Neutrophil (primary cell): ENCODE measurements around the gene ANK3.

Source experiments
- H3K27ac ChIP-seq: fragments of 200-600 bp; sonication (generic); 2 replicates; pipeline ENCODE4 v1.5.1; 2016; ENCODE audit warnings: mild to moderate bottlenecking, moderate library complexity
- H3K27me3 ChIP-seq: fragments of 200-600 bp; sonication (generic); 2 replicates; pipeline ENCODE4 v1.6.0; 2016; ENCODE audit warnings: mild to moderate bottlenecking
- H3K36me3 ChIP-seq: fragments of 200-600 bp; sonication (generic); 2 replicates; pipeline ENCODE4 v1.5.1; 2017
- H3K4me1 ChIP-seq, 2 experiments: fragments of 200-600 bp in 1 of 2; sonication (generic) in 1 of 2; 1 replicate in 1 of 2; 2 replicates in 1 of 2; pipeline versions ENCODE4 v1.5.1 to v1.6.1; 2013 to 2016; ENCODE audit warnings: low read depth in 1 of 2, low read length in 1 of 2, mild to moderate bottlenecking in 1 of 2, moderate library complexity in 1 of 2; ENCODE audit not compliant: control insufficient read depth in 1 of 2, insufficient read depth in 1 of 2
- H3K4me3 ChIP-seq, 2 experiments: fragments of 200-600 bp in 1 of 2; sonication (generic) in 1 of 2; 1 replicate in 1 of 2; 2 replicates in 1 of 2; pipeline ENCODE4 v1.5.1; 2013 to 2016; ENCODE audit warnings: low read depth in 1 of 2, low read length in 1 of 2, mild to moderate bottlenecking in 1 of 2, moderate library complexity in 1 of 2
- H3K9me3 ChIP-seq: fragments of 200-600 bp; sonication (generic); 2 replicates; pipeline ENCODE4 v1.5.1; 2016
- TF ChIP-seq, protein P1 (sequence below): fragments of 200-600 bp; sonication (generic); IDR thresholded peaks from 2 replicates; pipeline ENCODE4 v1.5.1; 2016; ENCODE audit warnings: antibody characterized with exemption

ANK3 gene

DNA sequence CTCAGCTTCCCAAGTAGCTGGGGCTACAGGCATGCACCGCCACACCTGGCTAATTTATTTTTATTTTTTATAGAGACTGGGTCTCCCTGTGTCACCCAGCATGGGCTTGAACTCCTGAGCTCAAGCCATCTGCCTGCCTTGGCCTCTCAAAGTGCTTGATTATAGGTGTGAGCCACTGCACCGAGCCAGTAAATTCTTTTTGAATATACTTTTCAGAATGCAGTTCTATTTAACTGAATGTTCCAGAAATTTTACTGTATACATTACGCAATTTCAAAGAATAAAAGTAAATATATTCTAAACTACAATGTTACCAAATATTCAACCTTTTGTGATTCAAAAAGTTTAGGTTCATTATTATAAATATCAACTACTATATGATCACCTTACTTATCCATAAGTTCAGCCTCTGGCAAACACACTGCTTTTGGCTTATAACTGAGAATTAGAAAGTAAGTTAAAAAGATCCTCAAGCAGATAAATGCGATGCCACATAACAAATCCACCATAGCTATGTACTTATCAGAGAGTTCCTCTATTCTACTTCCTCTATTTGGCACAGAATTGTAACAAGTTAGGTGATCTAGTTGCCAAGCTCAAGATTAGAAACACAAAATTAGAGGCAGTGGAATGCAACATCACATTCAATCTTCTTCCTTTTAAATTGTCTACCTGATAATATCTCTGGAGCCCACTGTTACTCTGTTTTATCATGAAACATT is 118.2 kb downstream of the ANK3 start:
- TF ChIP-seq, protein P1, sequence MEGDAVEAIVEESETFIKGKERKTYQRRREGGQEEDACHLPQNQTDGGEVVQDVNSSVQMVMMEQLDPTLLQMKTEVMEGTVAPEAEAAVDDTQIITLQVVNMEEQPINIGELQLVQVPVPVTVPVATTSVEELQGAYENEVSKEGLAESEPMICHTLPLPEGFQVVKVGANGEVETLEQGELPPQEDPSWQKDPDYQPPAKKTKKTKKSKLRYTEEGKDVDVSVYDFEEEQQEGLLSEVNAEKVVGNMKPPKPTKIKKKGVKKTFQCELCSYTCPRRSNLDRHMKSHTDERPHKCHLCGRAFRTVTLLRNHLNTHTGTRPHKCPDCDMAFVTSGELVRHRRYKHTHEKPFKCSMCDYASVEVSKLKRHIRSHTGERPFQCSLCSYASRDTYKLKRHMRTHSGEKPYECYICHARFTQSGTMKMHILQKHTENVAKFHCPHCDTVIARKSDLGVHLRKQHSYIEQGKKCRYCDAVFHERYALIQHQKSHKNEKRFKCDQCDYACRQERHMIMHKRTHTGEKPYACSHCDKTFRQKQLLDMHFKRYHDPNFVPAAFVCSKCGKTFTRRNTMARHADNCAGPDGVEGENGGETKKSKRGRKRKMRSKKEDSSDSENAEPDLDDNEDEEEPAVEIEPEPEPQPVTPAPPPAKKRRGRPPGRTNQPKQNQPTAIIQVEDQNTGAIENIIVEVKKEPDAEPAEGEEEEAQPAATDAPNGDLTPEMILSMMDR = no peak
- no peak overlapping the region for H3K4me3 ChIP-seq
- H3K27ac ChIP-seq = no peak overlapping the region
- H3K9me3 ChIP-seq = no peaks in the 10 kb centered on the region
- no peaks in the 10 kb centered on the region for H3K27me3 ChIP-seq
- no peaks in the 10 kb centered on the region for H3K36me3 ChIP-seq
- no peaks in the 10 kb centered on the region for H3K4me1 ChIP-seq

DNA sequence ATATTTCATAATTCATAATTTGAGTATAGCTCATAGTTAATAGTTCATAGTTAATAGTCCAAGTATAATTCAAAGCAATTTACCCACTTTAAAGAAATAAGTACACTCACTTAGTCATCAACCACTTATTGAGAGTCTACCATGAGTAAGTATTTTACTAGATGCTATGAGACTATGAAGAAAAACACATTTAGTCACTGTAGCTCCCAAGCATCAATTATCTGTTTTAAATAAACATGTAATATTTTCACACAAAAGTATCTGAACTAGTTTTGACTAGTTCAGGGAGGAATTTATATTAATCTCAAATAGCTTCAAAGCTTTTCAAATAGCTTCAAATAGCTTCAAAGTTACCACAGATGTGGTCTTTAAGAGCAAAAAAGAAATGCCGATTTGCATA is 119.2 kb downstream of the ANK3 start:
- TF ChIP-seq, protein P1 = no peak
- no peak overlapping the region for H3K27ac ChIP-seq
- H3K9me3 ChIP-seq = no peaks in the 10 kb centered on the region
- no peaks in the 10 kb centered on the region for H3K36me3 ChIP-seq
- no peaks in the 10 kb centered on the region for H3K4me1 ChIP-seq
- H3K4me3 ChIP-seq = no peak overlapping the region
- no peaks in the 10 kb centered on the region for H3K27me3 ChIP-seq

DNA sequence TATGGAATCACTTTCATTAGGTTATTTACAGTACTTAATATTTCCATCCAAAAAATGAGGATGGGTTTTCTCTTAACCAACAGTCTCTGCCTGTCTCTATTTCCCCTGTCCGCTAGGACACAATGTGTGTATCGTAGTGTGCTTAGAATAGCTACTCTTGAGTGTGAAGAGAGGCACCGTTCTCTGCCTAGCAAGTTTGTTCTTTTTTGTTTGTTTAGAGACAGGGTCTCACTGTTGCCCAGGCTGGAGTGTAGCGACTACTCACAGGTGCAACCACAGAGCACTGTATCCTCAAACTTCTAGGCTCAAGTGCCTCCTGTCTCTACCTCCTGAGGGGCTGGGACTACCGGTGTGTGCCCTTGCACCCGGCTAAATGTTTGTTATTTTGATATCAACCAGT is 121.9 kb downstream of the ANK3 start:
- TF ChIP-seq, protein P1 = no peak
- H3K4me1 ChIP-seq = no peaks in the 10 kb centered on the region
- no peaks in the 10 kb centered on the region for H3K36me3 ChIP-seq
- H3K27ac ChIP-seq = no peak overlapping the region
- H3K9me3 ChIP-seq = no peaks in the 10 kb centered on the region
- no peaks in the 10 kb centered on the region for H3K27me3 ChIP-seq
- H3K4me3 ChIP-seq = no peak overlapping the region

DNA sequence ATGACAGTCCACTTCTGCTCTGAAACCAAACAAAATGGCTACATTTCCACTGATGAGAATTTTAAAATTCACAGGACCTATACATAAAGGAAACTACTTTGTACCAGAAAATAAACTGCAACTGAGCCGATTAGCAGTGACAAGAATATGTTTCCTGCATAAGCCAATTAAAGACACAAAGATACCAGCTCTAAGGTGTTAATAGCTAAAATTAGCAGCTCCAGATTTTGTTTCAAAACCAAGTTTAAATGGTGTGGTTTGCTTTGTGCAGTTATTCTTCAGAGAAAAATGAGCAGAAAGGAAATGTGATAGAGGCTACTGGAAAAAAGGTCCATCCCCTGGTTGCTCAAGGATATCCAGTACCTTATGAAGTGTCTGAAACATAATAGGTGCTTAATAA is 123.2 kb downstream of the ANK3 start:
- H3K4me1 ChIP-seq = no peaks in the 10 kb centered on the region
- no peaks in the 10 kb centered on the region for H3K27me3 ChIP-seq
- no peak overlapping the region for H3K4me3 ChIP-seq
- TF ChIP-seq, protein P1 = no peak
- no peaks in the 10 kb centered on the region for H3K36me3 ChIP-seq
- H3K9me3 ChIP-seq = no peaks in the 10 kb centered on the region
- H3K27ac ChIP-seq = no peak overlapping the region

DNA sequence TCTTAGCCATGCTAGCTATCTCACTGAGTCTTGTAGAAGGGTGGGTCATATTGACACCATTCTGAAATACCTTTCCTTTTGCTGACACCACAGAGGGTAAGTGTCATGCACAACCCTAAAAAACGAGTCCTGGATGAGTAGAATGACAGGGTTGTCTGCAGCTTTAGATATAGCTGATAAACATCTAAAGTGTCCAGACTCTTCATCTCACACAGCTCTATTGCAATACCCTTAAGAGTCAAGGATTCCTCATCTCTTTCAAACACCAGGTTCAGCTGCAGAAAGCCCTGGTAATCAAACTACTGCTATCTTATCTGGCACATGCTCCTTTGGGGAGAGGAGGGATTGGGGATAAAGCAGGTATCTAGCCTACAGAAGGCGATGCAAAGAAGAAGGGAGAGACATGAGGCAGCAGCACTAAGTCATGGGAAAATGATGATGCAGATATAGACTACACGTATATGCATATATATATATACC is 127.0 kb downstream of the ANK3 start:
- no peaks in the 10 kb centered on the region for H3K9me3 ChIP-seq
- H3K4me3 ChIP-seq = no peak overlapping the region
- TF ChIP-seq, protein P1 = no peak

More for the DNA sequence above, 127.0 kb downstream of the ANK3 start:
- Histone ChIP-seq H3K36me3 (no peaks in the 10 kb centered on the region), H3K27me3 (no peaks in the 10 kb centered on the region), H3K4me1 (no peaks in the 10 kb centered on the region), H3K27ac (no peak overlapping the region)
